Sigmoid colon (tissue), 7 donors: ENCODE measurements around the gene PLEKHA6. TPM values are rescaled to one million over a fixed set of nuclear protein-coding genes. Genes with fewer than 3 reads are reported as not detected.

ENCODE experiments used
- DNase-seq: peaks from one replicate; pipeline ENCODE4 v3.0.0-alpha.2; 2019
- H3K27ac ChIP-seq, 4 donors: fragments of 200-600 bp; sonication (generic); one replicate each; pipeline ENCODE4 v1.5.1; 2016 to 2019; ENCODE audit warnings: mild to moderate bottlenecking in 1 of 4
- H3K27me3 ChIP-seq, 3 donors: fragments of 200-600 bp; sonication (generic); one replicate each; pipeline ENCODE4 v1.5.1; 2019; ENCODE audit warnings: mild to moderate bottlenecking in 1 of 3
- H3K36me3 ChIP-seq, 4 donors: fragments of 200-600 bp; sonication (generic); one replicate each; pipeline ENCODE4 v1.5.1; 2016 to 2019
- H3K4me1 ChIP-seq, 4 donors: fragments of 200-600 bp; sonication (generic); one replicate each; pipeline ENCODE4 v1.5.1; 2017 to 2019
- H3K4me3 ChIP-seq, 4 donors: fragments of 200-600 bp; sonication (generic); one replicate each; pipeline ENCODE4 v1.5.1; 2017 to 2019; ENCODE audit warnings: mild to moderate bottlenecking in 2 of 4, moderate library complexity in 1 of 4
- H3K9me3 ChIP-seq, 4 donors: fragments of 200-600 bp in 3 of 4; sonication (generic) in 3 of 4; one replicate each; pipeline versions ENCODE4 v1.5.1 to v1.6.1; 2013 to 2019
- EP300 ChIP-seq, 4 donors: sonication (generic); formaldehyde crosslinking; IDR thresholded peaks; one replicate each; pipeline ENCODE4 v1.6.1; 2017; ENCODE audit warnings: antibody characterized with exemption in 4 of 4
- POLR2A ChIP-seq, 2 donors: fragments of 450-650 bp; IDR thresholded peaks; one replicate each; pipeline ENCODE4 v1.6.1; 2016; ENCODE audit warnings: antibody characterized with exemption in 2 of 2, mild to moderate bottlenecking in 2 of 2, moderate library complexity in 2 of 2
- POLR2AphosphoS5 ChIP-seq, 4 donors: sonication (generic); formaldehyde crosslinking; IDR thresholded peaks; one replicate each; pipeline ENCODE4 v1.6.1; 2017; ENCODE audit warnings: antibody characterized with exemption in 4 of 4
- WGBS, 2 donors: extraction: QIAGEN DNeasy Blood & Tissue Kit; methylation state at CpG; one replicate each; pipeline ENCODE4 v1.1.7; 2013; 5-methylcytosine and 5-hydroxymethylcytosine counted together
- intact Hi-C: fragments of 100-400 bp; cut with DNase I; formaldehyde crosslinking; loops from one replicate; pipeline ENCODE4 v1.15.1; 2023
- polyA plus RNA-seq, 3 donors: library from polyadenylated mRNA; stranded (reverse); fragments of 200-250 nt; gene quantifications; one replicate each; pipeline ENCODE4 v1.2.3, GENCODE V29; 2013
- total RNA-seq, 4 donors: library from RNA; depleted of rRNA; stranded (reverse); fragments of >200 nt; gene quantifications; one replicate each; pipeline ENCODE4 v1.1.0, GENCODE V29; 2016
- TF ChIP-seq, protein P1 (sequence below), 4 experiments: fragments of 450-650 bp in 3 of 4; fragments of 200-600 bp in 1 of 4; IDR thresholded peaks; one replicate each; pipeline ENCODE4 v1.5.1; 2016 to 2019; ENCODE audit warnings: antibody characterized with exemption in 4 of 4, mild to moderate bottlenecking in 3 of 4, moderate library complexity in 2 of 4
- donor health status: healthy with polysubstance abuse.
- donor health status: Bipolar disorder and iron deficiency.
- donor health status: healthy.

PLEKHA6 gene, protein sequence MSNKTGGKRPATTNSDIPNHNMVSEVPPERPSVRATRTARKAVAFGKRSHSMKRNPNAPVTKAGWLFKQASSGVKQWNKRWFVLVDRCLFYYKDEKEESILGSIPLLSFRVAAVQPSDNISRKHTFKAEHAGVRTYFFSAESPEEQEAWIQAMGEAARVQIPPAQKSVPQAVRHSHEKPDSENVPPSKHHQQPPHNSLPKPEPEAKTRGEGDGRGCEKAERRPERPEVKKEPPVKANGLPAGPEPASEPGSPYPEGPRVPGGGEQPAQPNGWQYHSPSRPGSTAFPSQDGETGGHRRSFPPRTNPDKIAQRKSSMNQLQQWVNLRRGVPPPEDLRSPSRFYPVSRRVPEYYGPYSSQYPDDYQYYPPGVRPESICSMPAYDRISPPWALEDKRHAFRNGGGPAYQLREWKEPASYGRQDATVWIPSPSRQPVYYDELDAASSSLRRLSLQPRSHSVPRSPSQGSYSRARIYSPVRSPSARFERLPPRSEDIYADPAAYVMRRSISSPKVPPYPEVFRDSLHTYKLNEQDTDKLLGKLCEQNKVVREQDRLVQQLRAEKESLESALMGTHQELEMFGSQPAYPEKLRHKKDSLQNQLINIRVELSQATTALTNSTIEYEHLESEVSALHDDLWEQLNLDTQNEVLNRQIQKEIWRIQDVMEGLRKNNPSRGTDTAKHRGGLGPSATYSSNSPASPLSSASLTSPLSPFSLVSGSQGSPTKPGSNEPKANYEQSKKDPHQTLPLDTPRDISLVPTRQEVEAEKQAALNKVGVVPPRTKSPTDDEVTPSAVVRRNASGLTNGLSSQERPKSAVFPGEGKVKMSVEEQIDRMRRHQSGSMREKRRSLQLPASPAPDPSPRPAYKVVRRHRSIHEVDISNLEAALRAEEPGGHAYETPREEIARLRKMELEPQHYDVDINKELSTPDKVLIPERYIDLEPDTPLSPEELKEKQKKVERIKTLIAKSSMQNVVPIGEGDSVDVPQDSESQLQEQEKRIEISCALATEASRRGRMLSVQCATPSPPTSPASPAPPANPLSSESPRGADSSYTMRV
- 10 to 100 TPM in 1 of 4 donors, 1 to 10 TPM in 3; 5.6 to 15.0 (median 8.5) TPM for total RNA-seq
- 10 to 100 TPM; 22.2 to 58.7 (median 40.5) TPM for polyA plus RNA-seq

DNA sequence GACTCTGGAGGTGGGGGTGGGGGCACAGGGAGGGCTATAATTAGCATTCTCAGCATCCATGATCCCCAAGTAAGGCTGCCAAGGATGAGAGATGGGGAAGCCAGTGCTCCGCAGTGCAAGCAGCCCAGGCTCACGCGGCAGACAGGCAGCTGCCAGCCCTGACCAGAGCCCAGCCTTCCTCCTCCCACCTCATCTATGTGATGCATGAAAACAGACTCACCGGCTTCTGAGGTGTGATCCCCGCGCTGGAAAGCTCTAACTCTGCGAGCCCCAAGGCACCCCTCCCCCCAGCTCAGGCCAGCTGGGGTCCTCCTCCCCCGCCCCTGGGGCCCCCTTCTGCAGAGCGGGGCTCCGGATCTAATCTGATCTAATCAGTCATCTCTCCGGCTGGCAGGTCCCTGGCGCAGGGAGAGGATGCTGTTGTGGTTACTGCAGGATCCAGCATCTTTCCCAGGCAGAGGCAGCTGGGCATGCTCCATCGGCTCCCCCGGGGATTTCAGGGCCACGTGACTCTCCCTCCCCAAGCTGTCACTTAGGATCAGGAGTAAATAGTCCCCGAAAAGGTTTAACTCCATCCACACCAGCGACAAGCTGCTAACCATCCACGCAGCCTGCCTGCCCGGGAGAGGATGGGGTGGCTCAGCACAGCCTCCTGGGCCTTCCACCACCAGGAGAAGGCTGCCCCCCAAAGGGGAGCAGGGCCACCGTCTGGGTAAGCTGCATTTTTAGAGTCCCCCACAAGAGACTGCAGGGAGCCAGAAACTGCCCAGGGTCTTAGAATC, at the start of gene PLEKHA6:
PLEKHA6 (minus strand) TSS at position 456 of the 782 bp plus-strand sequence. CDS start 86,202 bp downstream, outside the sequence.
- H3K36me3 ChIP-seq, result no peaks in the 10 kb centered on the region
- H3K4me1 ChIP-seq, result peaks cover 0 to 18% (median 16%) of the 10 kb centered on the region in 4 donors
- peak within 1 kb of the TSS in 1 of 4 donors; percentile 2 for H3K27ac ChIP-seq
- H3K4me3 ChIP-seq, result peak within 1 kb of the TSS in 2 of 4 donors; percentile 0 to 16
- peaks cover 4 to 21% (median 9%) of the 10 kb centered on the region in 3 donors for H3K27me3 ChIP-seq
- DNase-seq, result peak; percentile 79
- 28 to 69% methylated on average over 20 of the region's 20 CpGs for WGBS, 2 donors
- H3K9me3 ChIP-seq, result no peaks in the 10 kb centered on the region
- TF ChIP-seq POLR2A (IDR thresholded peaks at IDR 0.05), result no peak
- TF ChIP-seq EP300 (IDR thresholded peaks at IDR 0.05), result no peak
- no peak for TF ChIP-seq POLR2AphosphoS5 (IDR thresholded peaks at IDR 0.05)
- TF ChIP-seq, protein P1, sequence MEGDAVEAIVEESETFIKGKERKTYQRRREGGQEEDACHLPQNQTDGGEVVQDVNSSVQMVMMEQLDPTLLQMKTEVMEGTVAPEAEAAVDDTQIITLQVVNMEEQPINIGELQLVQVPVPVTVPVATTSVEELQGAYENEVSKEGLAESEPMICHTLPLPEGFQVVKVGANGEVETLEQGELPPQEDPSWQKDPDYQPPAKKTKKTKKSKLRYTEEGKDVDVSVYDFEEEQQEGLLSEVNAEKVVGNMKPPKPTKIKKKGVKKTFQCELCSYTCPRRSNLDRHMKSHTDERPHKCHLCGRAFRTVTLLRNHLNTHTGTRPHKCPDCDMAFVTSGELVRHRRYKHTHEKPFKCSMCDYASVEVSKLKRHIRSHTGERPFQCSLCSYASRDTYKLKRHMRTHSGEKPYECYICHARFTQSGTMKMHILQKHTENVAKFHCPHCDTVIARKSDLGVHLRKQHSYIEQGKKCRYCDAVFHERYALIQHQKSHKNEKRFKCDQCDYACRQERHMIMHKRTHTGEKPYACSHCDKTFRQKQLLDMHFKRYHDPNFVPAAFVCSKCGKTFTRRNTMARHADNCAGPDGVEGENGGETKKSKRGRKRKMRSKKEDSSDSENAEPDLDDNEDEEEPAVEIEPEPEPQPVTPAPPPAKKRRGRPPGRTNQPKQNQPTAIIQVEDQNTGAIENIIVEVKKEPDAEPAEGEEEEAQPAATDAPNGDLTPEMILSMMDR (IDR thresholded peaks at IDR 0.05), result no peak
- intact Hi-C loops, result loop anchor here (5.0 kb wide), 2 partner anchors 152 to 497 kb away; partner anchors contain the start of gene SNRPE

DNA sequence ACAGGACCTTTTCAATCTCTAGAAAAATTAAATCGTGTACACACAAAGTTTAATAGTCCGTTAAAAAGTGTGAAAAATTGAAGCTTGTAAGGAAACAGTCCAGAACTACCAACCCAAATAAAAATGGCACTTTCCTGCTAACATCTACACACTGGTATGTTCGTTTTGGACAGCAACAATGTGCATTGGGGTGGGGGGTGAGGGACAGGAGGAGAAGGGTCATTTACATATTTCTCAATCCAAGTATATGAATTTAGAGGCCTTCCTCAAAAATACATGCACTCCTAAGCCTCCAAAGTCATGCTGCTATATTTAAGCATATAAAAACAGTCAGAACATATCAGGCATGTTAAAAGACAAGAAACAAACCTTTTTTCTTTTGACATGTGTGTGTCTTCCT, 49.4 kb upstream of the PLEKHA6 start:
- Histone ChIP-seq H3K9me3 (no peaks in the 10 kb centered on the region), H3K36me3 (peaks cover 2 to 25% (median 8%) of the 10 kb centered on the region in 4 donors), H3K27me3 (no peaks in the 10 kb centered on the region), H3K27ac (peak overlapping the region; percentile 96 to 100 (median 99)), H3K4me1 (peaks cover 0 to 55% (median 38%) of the 10 kb centered on the region in 4 donors), H3K4me3 (peak overlapping the region; percentile 69 to 97 (median 92))
- DNase-seq, result no peak
- TF ChIP-seq POLR2A (IDR thresholded peaks at IDR 0.05) (no peak), EP300 (IDR thresholded peaks at IDR 0.05) (no peak), POLR2AphosphoS5 (IDR thresholded peaks at IDR 0.05) (no peak)
- TF ChIP-seq, protein P1 (IDR thresholded peaks at IDR 0.05), result no peak
- WGBS, 2 donors, result 0 to 1% methylated on average over 3 of the region's 3 CpGs
- intact Hi-C loops, result no loop called here

DNA sequence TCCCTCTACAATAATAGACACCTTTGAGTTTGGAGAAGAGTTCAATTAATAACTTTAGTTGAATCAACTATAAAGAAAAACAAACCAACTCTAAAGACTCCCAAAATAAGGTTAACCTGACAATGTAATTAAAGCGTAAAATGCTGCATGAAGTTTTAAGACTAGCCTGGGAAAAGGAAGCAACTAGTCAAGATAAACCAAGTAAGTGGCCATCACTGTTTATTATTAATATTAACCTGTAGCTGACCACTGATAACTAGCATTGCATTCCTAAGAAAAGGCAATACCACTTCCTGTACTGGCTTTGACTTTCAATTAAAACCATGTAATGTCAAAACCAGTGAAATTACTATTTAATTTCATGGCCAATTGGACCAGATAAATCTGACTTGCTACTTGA, 48.9 kb upstream of the PLEKHA6 start:
- peaks cover 5 to 30% (median 12%) of the 10 kb centered on the region in 4 donors for H3K36me3 ChIP-seq
- no peak for DNase-seq
- WGBS, 2 donors, result 1 to 7% methylated on average over 1 of the region's 1 CpG
- H3K9me3 ChIP-seq, result no peaks in the 10 kb centered on the region
- intact Hi-C loops, result no loop called here
- H3K27me3 ChIP-seq, result no peaks in the 10 kb centered on the region
- TF ChIP-seq EP300 (IDR thresholded peaks at IDR 0.05) (no peak), POLR2A (IDR thresholded peaks at IDR 0.05) (no peak), POLR2AphosphoS5 (IDR thresholded peaks at IDR 0.05) (no peak)
- TF ChIP-seq, protein P1 (IDR thresholded peaks at IDR 0.05), result no peak
- peak overlapping the region; percentile 96 to 100 (median 99) for H3K27ac ChIP-seq
- H3K4me3 ChIP-seq, result peak overlapping the region; percentile 69 to 97 (median 92)
- peaks cover 0 to 58% (median 40%) of the 10 kb centered on the region in 4 donors for H3K4me1 ChIP-seq

DNA sequence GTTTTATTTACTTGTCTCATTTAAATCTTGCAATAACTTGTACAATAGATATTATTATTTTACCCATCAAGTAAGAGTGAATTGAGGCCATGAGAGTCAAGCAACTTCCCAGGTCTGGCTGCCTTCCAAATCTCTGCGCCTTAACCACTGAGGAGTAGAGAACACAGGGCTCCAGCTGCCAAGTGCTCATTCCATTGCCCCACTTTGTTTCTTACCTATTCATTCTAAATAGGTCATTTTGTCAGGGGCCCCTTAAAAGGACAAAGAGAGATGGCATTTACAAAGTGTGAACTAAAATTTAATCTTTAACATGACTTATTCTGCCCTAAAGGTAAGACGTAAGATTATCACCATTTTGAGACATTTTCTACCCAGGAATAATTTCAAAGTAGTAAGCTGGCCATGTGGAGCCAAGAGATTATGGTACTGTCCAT, 48.4 kb upstream of the PLEKHA6 start:
- Histone ChIP-seq H3K36me3 (peaks cover 5 to 35% (median 14%) of the 10 kb centered on the region in 4 donors), H3K27me3 (no peaks in the 10 kb centered on the region), H3K4me1 (peaks cover 0 to 58% (median 40%) of the 10 kb centered on the region in 4 donors), H3K27ac (peak overlapping the region; percentile 96 to 100 (median 99)), H3K9me3 (no peaks in the 10 kb centered on the region), H3K4me3 (peak overlapping the region; percentile 69 to 97 (median 92))
- no peak for TF ChIP-seq POLR2AphosphoS5 (IDR thresholded peaks at IDR 0.05)
- TF ChIP-seq EP300 (IDR thresholded peaks at IDR 0.05), result no peak
- TF ChIP-seq, protein P1 (IDR thresholded peaks at IDR 0.05), result no peak
- no peak for TF ChIP-seq POLR2A (IDR thresholded peaks at IDR 0.05)
- peak; percentile 93 for DNase-seq
- 1 to 2% methylated on average over 2 of the region's 2 CpGs for WGBS, 2 donors
- intact Hi-C loops, result no loop called here
